ENCODE results near the gene REP15. TPM values are rescaled to one million over a fixed set of nuclear protein-coding genes. Genes with fewer than 3 reads are reported as not detected.

The REP15 gene
- total RNA-seq, 2 donors from 2014 or later = 2.4 to 7.6 TPM

DNA sequence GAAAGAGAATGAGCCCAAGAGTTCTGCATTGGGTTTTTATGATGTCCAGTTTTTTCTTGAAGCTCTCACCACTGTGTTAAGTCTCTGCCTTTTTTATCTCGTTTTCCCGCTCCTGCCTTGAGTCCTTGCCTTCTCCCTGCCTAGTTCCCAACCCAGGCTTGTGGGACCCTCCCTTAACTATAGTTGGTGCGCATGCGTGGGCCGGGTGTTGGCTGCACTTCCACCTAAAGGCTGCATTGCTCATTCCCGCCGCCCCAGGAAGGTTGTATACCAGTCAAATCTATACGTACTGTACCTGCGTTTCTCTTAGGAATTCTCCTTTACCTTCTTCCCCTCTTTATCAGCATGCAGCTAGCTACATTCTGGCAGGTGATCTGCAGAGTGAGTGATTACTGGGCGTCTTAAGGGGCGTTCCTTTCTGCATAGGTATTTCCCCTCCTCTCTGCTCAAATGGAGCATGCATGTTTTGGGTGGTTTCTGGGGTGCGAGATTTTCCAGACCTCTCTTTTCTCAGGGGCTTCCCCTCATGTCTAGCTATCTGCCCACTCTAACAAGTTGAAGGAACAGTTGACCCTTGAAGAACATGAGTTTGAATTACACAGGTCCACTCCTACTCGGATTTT lies 6.6 kb upstream of the REP15 start:
- no peak for DNase-seq
- no peak overlapping the region for H3K27ac ChIP-seq (ENCODE audit: low read depth, low read length)
- 93 to 96% methylated on average over 8 to 13 of the region's 13 CpGs for WGBS, 2 experiments (ENCODE audit: insufficient coverage in 1 of 2, insufficient read length in 1 of 2)
- Mint-ChIP-seq H3K9me3 (no peaks in the 10 kb centered on the region), H3K27me3 (ENCODE audit: insufficient read depth) (no peaks in the 10 kb centered on the region), H3K27ac (no peak overlapping the region), H3K4me3 (no peak overlapping the region), H3K4me1 (no peaks in the 10 kb centered on the region), H3K36me3 (ENCODE audit: low read depth) (peaks cover 75% of the 10 kb centered on the region)
- no peaks in the 10 kb centered on the region for H3K9me3 ChIP-seq (ENCODE audit: control insufficient read depth, low read length)
- no peaks in the 10 kb centered on the region for H3K27me3 ChIP-seq (ENCODE audit: control insufficient read depth, insufficient read depth, low read length, poor library complexity, severe bottlenecking)
- H3K4me1 ChIP-seq (ENCODE audit: control insufficient read depth, insufficient read depth, low read length) = no peaks in the 10 kb centered on the region
- no peak overlapping the region for H3K9ac ChIP-seq (ENCODE audit: extremely low read depth, low read length, poor library complexity, severe bottlenecking)
- no peak overlapping the region for H3K4me3 ChIP-seq (ENCODE audit: low read length)
- peaks cover 91% of the 10 kb centered on the region for H3K36me3 ChIP-seq (ENCODE audit: control insufficient read depth, insufficient read depth, low read length)
- TF ChIP-seq, protein P1, sequence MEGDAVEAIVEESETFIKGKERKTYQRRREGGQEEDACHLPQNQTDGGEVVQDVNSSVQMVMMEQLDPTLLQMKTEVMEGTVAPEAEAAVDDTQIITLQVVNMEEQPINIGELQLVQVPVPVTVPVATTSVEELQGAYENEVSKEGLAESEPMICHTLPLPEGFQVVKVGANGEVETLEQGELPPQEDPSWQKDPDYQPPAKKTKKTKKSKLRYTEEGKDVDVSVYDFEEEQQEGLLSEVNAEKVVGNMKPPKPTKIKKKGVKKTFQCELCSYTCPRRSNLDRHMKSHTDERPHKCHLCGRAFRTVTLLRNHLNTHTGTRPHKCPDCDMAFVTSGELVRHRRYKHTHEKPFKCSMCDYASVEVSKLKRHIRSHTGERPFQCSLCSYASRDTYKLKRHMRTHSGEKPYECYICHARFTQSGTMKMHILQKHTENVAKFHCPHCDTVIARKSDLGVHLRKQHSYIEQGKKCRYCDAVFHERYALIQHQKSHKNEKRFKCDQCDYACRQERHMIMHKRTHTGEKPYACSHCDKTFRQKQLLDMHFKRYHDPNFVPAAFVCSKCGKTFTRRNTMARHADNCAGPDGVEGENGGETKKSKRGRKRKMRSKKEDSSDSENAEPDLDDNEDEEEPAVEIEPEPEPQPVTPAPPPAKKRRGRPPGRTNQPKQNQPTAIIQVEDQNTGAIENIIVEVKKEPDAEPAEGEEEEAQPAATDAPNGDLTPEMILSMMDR (conservative IDR thresholded peaks at IDR 0.05) = no peak

DNA sequence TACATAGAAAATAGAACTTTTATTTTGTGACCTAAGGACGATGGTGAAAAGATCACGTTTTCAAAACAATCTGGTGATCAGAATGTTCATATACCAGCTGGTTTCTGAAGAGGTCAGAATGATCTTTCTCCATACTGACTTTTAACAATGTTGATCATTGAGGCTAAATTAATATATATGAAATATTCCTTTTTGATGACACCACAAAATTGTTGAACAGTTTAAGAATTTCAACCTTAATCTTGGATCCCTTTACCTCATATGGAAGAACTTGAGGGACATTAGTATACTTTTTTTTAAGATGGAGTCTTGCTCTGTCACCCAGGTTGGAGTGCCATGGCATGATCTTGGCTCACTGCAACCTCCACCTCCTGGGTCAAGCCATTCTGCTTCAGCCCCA lies 2.8 kb upstream of the REP15 start:
- H3K36me3 Mint-ChIP-seq (ENCODE audit: low read depth) = peaks cover 64% of the 10 kb centered on the region
- TF ChIP-seq, protein P1 (conservative IDR thresholded peaks at IDR 0.05) = no peak
- H3K4me3 Mint-ChIP-seq = no peak overlapping the region
- H3K9me3 Mint-ChIP-seq = no peaks in the 10 kb centered on the region
- Histone ChIP-seq H3K9ac (ENCODE audit: extremely low read depth, low read length, poor library complexity, severe bottlenecking) (no peak overlapping the region), H3K4me3 (ENCODE audit: low read length) (no peak overlapping the region), H3K9me3 (ENCODE audit: control insufficient read depth, low read length) (no peaks in the 10 kb centered on the region), H3K27ac (ENCODE audit: low read depth, low read length) (no peak overlapping the region), H3K27me3 (ENCODE audit: control insufficient read depth, insufficient read depth, low read length, poor library complexity, severe bottlenecking) (no peaks in the 10 kb centered on the region), H3K4me1 (ENCODE audit: control insufficient read depth, insufficient read depth, low read length) (no peaks in the 10 kb centered on the region), H3K36me3 (ENCODE audit: control insufficient read depth, insufficient read depth, low read length) (peaks cover 88% of the 10 kb centered on the region)
- H3K27ac Mint-ChIP-seq = no peak overlapping the region
- H3K4me1 Mint-ChIP-seq = no peaks in the 10 kb centered on the region
- no peaks in the 10 kb centered on the region for H3K27me3 Mint-ChIP-seq (ENCODE audit: insufficient read depth)
- no peak for DNase-seq
- WGBS, 2 experiments (ENCODE audit: insufficient coverage in 1 of 2, insufficient read length in 1 of 2) = 97% methylated on average over 2 of the region's 2 CpGs; no CpG with 5 or more reads in 1 of the 2 experiments

DNA sequence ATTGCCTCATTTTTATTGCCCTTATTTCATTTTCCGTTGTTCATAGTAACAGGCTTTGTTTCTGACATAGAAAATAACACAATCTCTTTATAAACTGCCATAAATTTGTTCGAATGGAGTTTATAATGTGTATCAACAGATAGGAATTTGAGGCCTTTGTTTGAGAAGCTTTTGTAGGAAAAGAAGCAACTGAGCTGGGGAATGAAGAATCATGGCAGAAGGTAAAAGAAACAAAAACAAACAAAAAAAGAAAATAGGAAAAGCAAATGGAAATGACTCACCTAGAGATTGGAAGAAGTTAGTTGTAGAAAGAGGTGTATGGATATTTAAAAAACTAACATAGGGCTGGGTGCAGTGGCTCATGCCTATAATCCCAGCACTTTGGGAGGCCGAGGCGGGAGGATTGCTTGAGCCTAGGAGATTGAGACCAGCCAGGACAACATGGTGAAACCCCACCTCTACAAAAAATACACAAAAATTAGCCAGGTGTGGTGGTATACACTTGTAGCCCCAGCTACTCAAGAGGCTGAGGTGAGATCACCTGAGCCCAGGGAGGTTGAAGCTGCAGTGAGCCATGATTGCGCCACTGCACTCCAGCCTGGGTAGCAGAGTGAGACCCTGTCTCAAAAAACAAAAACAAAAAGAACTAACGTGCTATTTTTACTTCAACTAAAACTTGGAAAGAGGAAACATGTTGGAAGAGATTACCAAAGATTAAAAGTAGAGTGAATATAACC lies 523 bp upstream of the REP15 start:
- WGBS, 2 experiments (ENCODE audit: insufficient coverage in 1 of 2, insufficient read length in 1 of 2) = 92 to 100% methylated on average over 1 to 6 of the region's 6 CpGs
- H3K36me3 ChIP-seq (ENCODE audit: control insufficient read depth, insufficient read depth, low read length) = peaks cover 64% of the 10 kb centered on the region
- H3K4me3 Mint-ChIP-seq = no peak overlapping the region
- H3K4me1 Mint-ChIP-seq = no peaks in the 10 kb centered on the region
- peaks cover 43% of the 10 kb centered on the region for H3K36me3 Mint-ChIP-seq (ENCODE audit: low read depth)
- no peak overlapping the region for H3K9ac ChIP-seq (ENCODE audit: extremely low read depth, low read length, poor library complexity, severe bottlenecking)
- H3K9me3 ChIP-seq (ENCODE audit: control insufficient read depth, low read length) = no peaks in the 10 kb centered on the region
- H3K4me3 ChIP-seq (ENCODE audit: low read length) = no peak overlapping the region
- no peaks in the 10 kb centered on the region for H3K4me1 ChIP-seq (ENCODE audit: control insufficient read depth, insufficient read depth, low read length)
- H3K27me3 ChIP-seq (ENCODE audit: control insufficient read depth, insufficient read depth, low read length, poor library complexity, severe bottlenecking) = no peaks in the 10 kb centered on the region
- TF ChIP-seq, protein P1 (conservative IDR thresholded peaks at IDR 0.05) = no peak
- H3K9me3 Mint-ChIP-seq = no peaks in the 10 kb centered on the region
- no peak for DNase-seq
- no peak overlapping the region for H3K27ac ChIP-seq (ENCODE audit: low read depth, low read length)
- no peak overlapping the region for H3K27ac Mint-ChIP-seq
- H3K27me3 Mint-ChIP-seq (ENCODE audit: insufficient read depth) = no peaks in the 10 kb centered on the region
